Kidney epithelial cell (primary cell): ENCODE data around the gene CMTM2. TPM values are rescaled to one million over a fixed set of nuclear protein-coding genes. Genes with fewer than 3 reads are reported as not detected.

Experiments
- DNase-seq: peaks from one replicate; pipeline ENCODE4 v3.0.0-alpha.2; 2010; ENCODE audit warnings: low read depth
- H3K27me3 ChIP-seq: 2 replicates; pipeline ENCODE4 v1.6.0; 2011; ENCODE audit warnings: low read length; ENCODE audit not compliant: control insufficient read depth, insufficient read depth
- H3K36me3 ChIP-seq: 2 replicates; pipeline ENCODE4 v1.5.1; 2011; ENCODE audit warnings: low read length; ENCODE audit not compliant: control insufficient read depth, insufficient read depth
- H3K4me3 ChIP-seq: 2 replicates; pipeline ENCODE4 v1.5.1; 2011; ENCODE audit warnings: low read depth, mild to moderate bottlenecking, control low read depth, low read length
- total RNA-seq: library from RNA; depleted of rRNA; stranded (reverse); fragments of >200 nt; gene quantifications from 2 replicates; pipeline ENCODE4 v1.2.3, GENCODE V29; 2015
- TF ChIP-seq, protein P1 (sequence below): IDR thresholded peaks from 2 replicates; pipeline ENCODE4 v1.5.1; 2011; ENCODE audit warnings: mild to moderate bottlenecking, moderate library complexity, low read length, control low read depth, inconsistent platforms; ENCODE audit not compliant: insufficient read depth, poor library complexity, severe bottlenecking

The CMTM2 gene
- total RNA-seq, 1 donor from 2014 or later: 0.54 TPM

DNA sequence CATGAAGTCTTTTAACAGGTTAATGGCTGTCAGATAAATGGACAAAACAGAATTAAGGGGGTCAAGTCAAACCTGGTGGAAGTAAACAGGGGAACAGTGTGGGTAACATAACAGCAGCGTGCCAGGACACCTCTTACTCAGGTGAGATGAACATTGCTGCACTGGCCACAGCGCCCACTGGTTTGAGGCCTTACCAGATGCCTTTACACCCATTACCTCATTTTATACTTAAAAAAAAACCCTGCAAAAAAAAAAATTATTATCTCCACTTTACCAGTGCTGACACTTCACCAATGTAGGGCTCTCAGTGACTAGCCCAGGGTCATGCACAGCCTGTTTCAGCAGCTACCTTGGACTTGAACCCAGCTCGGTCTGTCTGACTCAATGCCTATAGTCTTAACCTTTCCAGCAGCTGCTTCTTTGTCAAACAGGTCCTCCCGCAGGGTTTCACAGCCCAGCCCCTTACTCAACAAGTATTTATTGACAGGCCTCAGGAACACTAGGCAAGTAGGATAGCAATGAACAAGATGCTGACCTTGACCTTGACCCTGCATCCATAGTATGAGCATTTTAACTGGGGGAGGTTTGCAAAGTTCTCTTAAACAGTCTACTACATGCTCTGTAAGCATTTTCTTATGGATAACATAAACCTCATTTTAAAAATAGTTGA lies 55.4 kb downstream of the CMTM2 start:
- no peaks in the 10 kb centered on the region for H3K27me3 ChIP-seq
- DNase-seq: no peak
- TF ChIP-seq, protein P1, sequence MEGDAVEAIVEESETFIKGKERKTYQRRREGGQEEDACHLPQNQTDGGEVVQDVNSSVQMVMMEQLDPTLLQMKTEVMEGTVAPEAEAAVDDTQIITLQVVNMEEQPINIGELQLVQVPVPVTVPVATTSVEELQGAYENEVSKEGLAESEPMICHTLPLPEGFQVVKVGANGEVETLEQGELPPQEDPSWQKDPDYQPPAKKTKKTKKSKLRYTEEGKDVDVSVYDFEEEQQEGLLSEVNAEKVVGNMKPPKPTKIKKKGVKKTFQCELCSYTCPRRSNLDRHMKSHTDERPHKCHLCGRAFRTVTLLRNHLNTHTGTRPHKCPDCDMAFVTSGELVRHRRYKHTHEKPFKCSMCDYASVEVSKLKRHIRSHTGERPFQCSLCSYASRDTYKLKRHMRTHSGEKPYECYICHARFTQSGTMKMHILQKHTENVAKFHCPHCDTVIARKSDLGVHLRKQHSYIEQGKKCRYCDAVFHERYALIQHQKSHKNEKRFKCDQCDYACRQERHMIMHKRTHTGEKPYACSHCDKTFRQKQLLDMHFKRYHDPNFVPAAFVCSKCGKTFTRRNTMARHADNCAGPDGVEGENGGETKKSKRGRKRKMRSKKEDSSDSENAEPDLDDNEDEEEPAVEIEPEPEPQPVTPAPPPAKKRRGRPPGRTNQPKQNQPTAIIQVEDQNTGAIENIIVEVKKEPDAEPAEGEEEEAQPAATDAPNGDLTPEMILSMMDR: no peak

DNA sequence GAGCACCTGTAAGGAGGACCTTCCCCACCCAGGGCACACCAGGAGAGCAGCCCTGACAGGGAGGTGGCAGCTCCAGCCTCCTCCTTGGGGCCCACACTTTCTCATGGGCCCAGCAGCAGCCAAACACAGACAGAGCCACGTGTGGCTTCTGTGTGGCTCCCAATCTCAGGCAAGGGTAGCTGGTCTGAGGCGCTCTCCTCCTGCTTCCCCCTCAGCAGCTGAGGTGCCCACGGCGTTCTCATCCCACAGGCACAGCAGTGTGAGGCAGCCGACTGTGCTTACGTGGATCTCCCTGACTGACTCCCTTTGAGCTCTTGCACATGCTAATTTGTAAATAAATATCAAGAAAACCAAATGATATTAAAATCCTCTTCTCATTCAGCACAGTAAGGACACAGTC lies 56.1 kb downstream of the CMTM2 start:
- no peak for DNase-seq
- H3K27me3 ChIP-seq: no peaks in the 10 kb centered on the region
- no peaks in the 10 kb centered on the region for H3K36me3 ChIP-seq
- TF ChIP-seq, protein P1: no peak
- no peak overlapping the region for H3K4me3 ChIP-seq

More for the DNA sequence above, 55.4 kb downstream of the CMTM2 start:
- no peaks in the 10 kb centered on the region for H3K36me3 ChIP-seq
- H3K4me3 ChIP-seq: no peak overlapping the region

DNA sequence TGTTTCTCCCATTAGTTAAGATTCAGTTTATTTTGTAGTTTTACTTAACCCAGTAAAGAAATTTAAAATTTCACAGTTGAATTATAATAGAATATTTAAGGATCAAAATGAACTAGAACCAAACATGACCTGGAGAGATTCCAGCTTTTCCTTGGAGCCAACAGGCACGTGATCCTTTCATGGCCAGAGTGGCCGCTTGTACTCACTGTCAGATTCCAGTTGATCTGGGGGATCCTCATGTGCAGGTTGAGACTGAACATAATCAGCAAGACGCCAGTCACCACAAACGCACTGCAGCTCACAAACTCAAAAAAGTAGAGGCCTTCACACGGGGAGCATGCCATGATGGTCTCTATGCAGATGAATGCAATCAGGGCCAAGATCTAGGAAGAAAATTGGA lies 56.9 kb downstream of the CMTM2 start:
- Histone ChIP-seq H3K27me3 (no peaks in the 10 kb centered on the region), H3K36me3 (no peaks in the 10 kb centered on the region), H3K4me3 (no peak overlapping the region)
- DNase-seq: no peak
- TF ChIP-seq, protein P1: no peak

DNA sequence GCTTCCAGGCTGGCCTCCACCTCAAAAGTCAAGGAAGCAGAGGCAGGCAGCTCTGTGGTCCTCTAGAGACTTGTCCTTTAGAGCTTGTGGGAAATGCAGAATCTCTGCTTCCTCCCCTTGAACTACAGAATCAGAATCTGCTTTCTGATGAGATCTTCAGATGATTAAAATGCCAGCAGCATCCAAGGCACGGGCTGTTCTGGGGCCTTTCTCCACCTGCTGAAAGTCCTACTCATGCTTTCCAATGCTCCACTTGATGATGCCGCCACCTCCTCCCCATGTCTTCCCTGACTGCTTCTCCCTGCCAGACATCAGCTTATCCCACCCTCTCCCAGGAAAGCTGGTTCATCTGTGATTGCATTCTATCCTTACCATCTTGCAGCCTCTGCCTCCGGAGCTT lies 58.5 kb downstream of the CMTM2 start:
- no peak for DNase-seq
- Histone ChIP-seq H3K36me3 (no peaks in the 10 kb centered on the region), H3K27me3 (no peaks in the 10 kb centered on the region), H3K4me3 (no peak overlapping the region)
- TF ChIP-seq, protein P1: no peak

Other genes with a start within 250 kb of the CMTM2 start
- 0.67 and 2.1 TPM in 2 replicates for gene CDH5, start 212.8 kb upstream of the CMTM2 start, total RNA-seq
- gene BEAN1, start 152.2 kb upstream of the CMTM2 start, total RNA-seq: 6.7 and 8.8 TPM in 2 replicates
- gene TK2, start 29.3 kb upstream of the CMTM2 start, total RNA-seq: 25.2 and 25.7 TPM in 2 replicates
- gene CKLF, start 26.9 kb upstream of the CMTM2 start, total RNA-seq: 120 and 129 TPM in 2 replicates
- gene CMTM1, start 13.0 kb upstream of the CMTM2 start, total RNA-seq: 4.3 and 9.0 TPM in 2 replicates
- 244 and 292 TPM in 2 replicates for gene CMTM3, start 25.2 kb downstream of the CMTM2 start, total RNA-seq
- gene CMTM4, start 117.3 kb downstream of the CMTM2 start, total RNA-seq: 74.3 and 75.2 TPM in 2 replicates
- 109 and 126 TPM in 2 replicates for gene DYNC1LI2, start 172.1 kb downstream of the CMTM2 start, total RNA-seq
- 0.27 TPM in 1 of 2 replicates, not detected in the other for gene TERB1, start 222.1 kb downstream of the CMTM2 start, total RNA-seq